CD14-positive monocyte (primary cell): ENCODE results near the gene TRAPPC14. TPM values are rescaled to one million over a fixed set of nuclear protein-coding genes. Genes with fewer than 3 reads are reported as not detected.
A peak's percentile ranks its signal among the peaks of the same experiment; 100 is the strongest.

Experiments used
- DNase-seq, 3 donors: peaks; one replicate each; pipeline ENCODE4 v3.0.0-alpha.2; 2011 to 2022
- H2AFZ ChIP-seq: 2 replicates; pipeline ENCODE4 v1.6.0; 2012; ENCODE audit warnings: mild to moderate bottlenecking, low read depth, low read length, inconsistent platforms; ENCODE audit not compliant: insufficient read depth, poor library complexity, severe bottlenecking
- H3K27ac ChIP-seq, 2 donors: 1 replicate in 1 of 2; 2 replicates in 1 of 2; pipeline ENCODE4 v1.5.1; 2012 to 2013; ENCODE audit warnings: low read length in 2 of 2, control low read depth in 1 of 2, inconsistent platforms in 1 of 2, low read depth in 1 of 2, mild to moderate bottlenecking in 1 of 2
- H3K27me3 ChIP-seq, 2 donors: one replicate each; pipeline versions ENCODE4 v1.6.0 to v1.6.1; 2011 to 2013; ENCODE audit warnings: low read length in 2 of 2; ENCODE audit not compliant: control insufficient read depth in 2 of 2, insufficient read depth in 2 of 2
- H3K36me3 ChIP-seq, 2 donors: replicated peaks in 1 of 2; 1 replicate in 1 of 2; 2 replicates in 1 of 2; pipeline versions ENCODE4 v1.5.1 to v1.6.1; 2012 to 2013; ENCODE audit warnings: low read length in 2 of 2, control low read depth in 1 of 2, inconsistent platforms in 1 of 2, mild to moderate bottlenecking in 1 of 2; ENCODE audit not compliant: insufficient read depth in 2 of 2, control insufficient read depth in 1 of 2
- H3K4me1 ChIP-seq, 2 donors: 1 replicate in 1 of 2; 2 replicates in 1 of 2; pipeline versions ENCODE4 v1.5.1 to v1.6.1; 2012 to 2013; ENCODE audit warnings: low read length in 2 of 2, control low read depth in 1 of 2, inconsistent platforms in 1 of 2, mild to moderate bottlenecking in 1 of 2, moderate library complexity in 1 of 2; ENCODE audit not compliant: insufficient read depth in 2 of 2, control insufficient read depth in 1 of 2
- H3K4me2 ChIP-seq: replicated peaks from 2 replicates; pipeline ENCODE3; 2012; ENCODE audit warnings: low read length, moderate library complexity, mild to moderate bottlenecking; ENCODE audit not compliant: poor library complexity, severe bottlenecking; ENCODE audit errors: extremely low read depth
- H3K4me3 ChIP-seq, 3 experiments: fragments of 200-600 bp in 1 of 3; sonication (generic) in 1 of 3; replicated peaks in 1 of 3; 1 replicate in 2 of 3; 2 replicates in 1 of 3; pipeline ENCODE4 v1.5.1; 2011 to 2013; ENCODE audit warnings: low read length in 3 of 3, mild to moderate bottlenecking in 3 of 3, control low read depth in 2 of 3, low read depth in 2 of 3, inconsistent platforms in 1 of 3, moderate library complexity in 1 of 3
- H3K79me2 ChIP-seq: 2 replicates; pipeline ENCODE4 v1.6.0; 2012; ENCODE audit warnings: mild to moderate bottlenecking, control low read depth, inconsistent platforms, low read length, moderate library complexity; ENCODE audit not compliant: insufficient read depth
- H3K9ac ChIP-seq: 2 replicates; pipeline ENCODE4 v1.6.0; 2017; ENCODE audit warnings: low read length, mild to moderate bottlenecking; ENCODE audit not compliant: insufficient read depth, poor library complexity, severe bottlenecking
- H3K9me3 ChIP-seq, 2 donors: replicated peaks in 1 of 2; 1 replicate in 1 of 2; 2 replicates in 1 of 2; pipeline versions ENCODE4 v1.5.1 to v1.6.1; 2012 to 2013; ENCODE audit warnings: low read length in 2 of 2, control low read depth in 1 of 2; ENCODE audit not compliant: control insufficient read depth in 1 of 2, insufficient read depth in 1 of 2
- H4K20me1 ChIP-seq: 2 replicates; pipeline ENCODE4 v1.6.0; 2012; ENCODE audit warnings: mild to moderate bottlenecking, low read length, control low read depth, moderate library complexity; ENCODE audit not compliant: insufficient read depth
- H3K27ac Mint-ChIP-seq, 7 donors: one replicate each; pipeline ENCODE4 v1.8.0; 2020; ENCODE audit warnings: mild to moderate bottlenecking in 7 of 7, mixed read lengths in 7 of 7, moderate library complexity in 6 of 7, inconsistent platforms in 2 of 7
- H3K27me3 Mint-ChIP-seq, 3 donors: one replicate each; pipeline ENCODE4 v1.8.0; 2021 to 2022; ENCODE audit warnings: low read depth in 3 of 3, mild to moderate bottlenecking in 3 of 3, mixed read lengths in 3 of 3, moderate library complexity in 3 of 3, inconsistent platforms in 1 of 3
- H3K36me3 Mint-ChIP-seq, 2 donors: one replicate each; pipeline ENCODE4 v1.8.0; 2020; ENCODE audit warnings: mixed read lengths in 2 of 2, inconsistent platforms in 1 of 2, mild to moderate bottlenecking in 1 of 2
- H3K4me1 Mint-ChIP-seq: one replicate; pipeline ENCODE4 v1.8.0; 2020; ENCODE audit warnings: mild to moderate bottlenecking, mixed read lengths
- H3K4me3 Mint-ChIP-seq, 2 donors: one replicate each; pipeline ENCODE4 v1.8.0; 2020; ENCODE audit warnings: mild to moderate bottlenecking in 2 of 2, mixed read lengths in 2 of 2, moderate library complexity in 1 of 2
- H3K9me3 Mint-ChIP-seq, 7 donors: one replicate each; pipeline ENCODE4 v1.8.0; 2020 to 2022; ENCODE audit warnings: mixed read lengths in 7 of 7, mild to moderate bottlenecking in 6 of 7, moderate library complexity in 6 of 7, inconsistent platforms in 2 of 7
- CTCF ChIP-seq: fragments of 200-600 bp; IDR thresholded peaks from one replicate; pipeline ENCODE4 v1.8.0; 2022; ENCODE audit warnings: antibody characterized with exemption, mild to moderate bottlenecking
- WGBS: methylation state at CpG from one replicate; pipeline ENCODE4 v1.1.5; 2013; ENCODE audit warnings: missing lambda C conversion rate; ENCODE audit not compliant: insufficient coverage; 5-methylcytosine and 5-hydroxymethylcytosine counted together
- intact Hi-C, 2 donors: fragments of 100-400 bp; cut with micrococcal nuclease; formaldehyde crosslinking; loops; one replicate each; pipeline versions ENCODE4 v1.15.0 to v1.15.1; 2023
- polyA plus RNA-seq, 3 donors: library from polyadenylated mRNA; depleted of rRNA in 1 of 3; unstranded in 2 of 3; stranded (reverse) in 1 of 3; fragments of 300-500 nt in 2 of 3; fragments of >200 nt in 1 of 3; fragmentation: Illumina TruSeq in 2 of 3; gene quantifications; 1 replicate in 2 of 3; 2 replicates in 1 of 3; pipeline ENCODE4 v1.2.3, GENCODE V29; 2012 to 2021

Gene TRAPPC14
- polyA plus RNA-seq, 3 donors = 1.0 to 38.4 (median 1.6) TPM

GRCh38 chr7:100152404-100152803 is 6.1 kb downstream of the TRAPPC14 start:
- H3K27me3 Mint-ChIP-seq = no peaks in the 10 kb centered on the region
- peaks cover 47 to 66% of the 10 kb centered on the region in 2 donors for H3K36me3 Mint-ChIP-seq
- H3K9me3 ChIP-seq = no peaks in the 10 kb centered on the region
- peak overlapping the region; percentile 58 for H3K4me2 ChIP-seq
- no peak overlapping the region for H2AFZ ChIP-seq
- peak overlapping the region; percentile 51 to 55 for H3K27ac ChIP-seq
- H3K9me3 Mint-ChIP-seq = peaks cover 0 to 3% (median 0%) of the 10 kb centered on the region in 7 donors
- peaks cover 76% of the 10 kb centered on the region for H3K4me1 Mint-ChIP-seq
- peak overlapping the region; percentile 20 to 78 for H3K4me3 Mint-ChIP-seq
- no peak for TF ChIP-seq CTCF
- H3K9ac ChIP-seq = no peak overlapping the region
- peak; percentile 72 to 86 (median 86) for DNase-seq
- intact Hi-C loops = no loop called here
- H3K27ac Mint-ChIP-seq = peak overlapping the region; percentile 86 to 96 (median 91)
- H3K4me1 ChIP-seq = peaks cover 78 to 96% of the 10 kb centered on the region in 2 donors
- peaks cover 87% of the 10 kb centered on the region for H3K79me2 ChIP-seq
- H4K20me1 ChIP-seq = peaks cover 49% of the 10 kb centered on the region
- H3K4me3 ChIP-seq = peak overlapping the region in 1 of 3 experiments; percentile 61
- peaks cover 36 to 38% of the 10 kb centered on the region in 2 donors for H3K36me3 ChIP-seq
- no peaks in the 10 kb centered on the region for H3K27me3 ChIP-seq

- H3K27me3 ChIP-seq = no peaks in the 10 kb centered on the region
- Mint-ChIP-seq H3K9me3 (peaks cover 0 to 6% (median 0%) of the 10 kb centered on the region in 7 donors), H3K4me1 (peaks cover 59% of the 10 kb centered on the region), H3K4me3 (peak within 1 kb of the TSS; percentile 94 to 95), H3K27me3 (no peaks in the 10 kb centered on the region), H3K36me3 (peaks cover 18 to 30% of the 10 kb centered on the region in 2 donors), H3K27ac (peak within 1 kb of the TSS; percentile 92 to 98 (median 95))
- peaks cover 12% of the 10 kb centered on the region for H4K20me1 ChIP-seq
- H3K9me3 ChIP-seq = no peaks in the 10 kb centered on the region
- peak within 1 kb of the TSS; percentile 90 for H3K9ac ChIP-seq
- peaks cover 51% of the 10 kb centered on the region for H3K79me2 ChIP-seq
- peak within 1 kb of the TSS; percentile 75 to 97 for H3K27ac ChIP-seq
- TF ChIP-seq CTCF = no peak
- peaks cover 55 to 65% of the 10 kb centered on the region in 2 donors for H3K4me1 ChIP-seq
- DNase-seq = peak; percentile 98 to 99 (median 99)
- H3K4me2 ChIP-seq = peak within 1 kb of the TSS; percentile 98
- peaks cover 7 to 8% of the 10 kb centered on the region in 2 donors for H3K36me3 ChIP-seq
- peak within 1 kb of the TSS; percentile 83 to 100 (median 97) for H3K4me3 ChIP-seq
- intact Hi-C loops = loop anchor here in 1 of 2 donors (2.0 to 10.0 kb wide), 2 partner anchors 28 to 206 kb away; partner anchors contain the start of genes GPC2, PILRB and STAG3
- 0% methylated on average over 23 of the region's 46 CpGs for WGBS
- peak within 1 kb of the TSS; percentile 99 for H2AFZ ChIP-seq
These were observed 9.8 kb downstream of the TRAPPC14 start, which contains the start of gene LAMTOR4 for GRCh38 chr7:100148559-100149328. LAMTOR4 (plus strand) TSS chr7:100148918; CDS start chr7:100148973, 55 bp downstream.
